HepG2 (cell line): ENCODE data around the gene FIZ1. TPM values are rescaled to one million over a fixed set of nuclear protein-coding genes. Genes with fewer than 3 reads are reported as not detected.

ENCODE experiments used
- AGO1 ChIP-seq: fragments of 200-400 bp; formaldehyde crosslinking; IDR thresholded peaks from 2 replicates; pipeline ENCODE4 v1.6.1; 2017; ENCODE audit warnings: mild to moderate bottlenecking, low read depth, low read length, moderate library complexity; ENCODE audit not compliant: poor library complexity, severe bottlenecking
- ATF1 ChIP-seq: IDR thresholded peaks from 2 replicates; pipeline ENCODE4 v1.6.1; 2016; ENCODE audit warnings: mild to moderate bottlenecking, control low read depth
- CAMTA2 ChIP-seq: sonication (generic); formaldehyde crosslinking; IDR thresholded peaks from 2 replicates; pipeline ENCODE4 v1.4.0; 2020; ENCODE audit warnings: mild to moderate bottlenecking, missing genetic modification reagents, borderline replicate concordance
- CBX2 ChIP-seq, 2 experiments: fragments of 200-600 bp in 1 of 2; sonication (generic); formaldehyde crosslinking in 1 of 2; IDR thresholded peaks; 2 replicates each; pipeline versions ENCODE4 v1.7.0 to v1.8.1; 2018 to 2022; ENCODE audit warnings: low read depth in 2 of 2, low read length in 1 of 2, mild to moderate bottlenecking in 1 of 2, missing genetic modification reagents in 1 of 2
- EEA1 ChIP-seq: sonication (generic); formaldehyde crosslinking; IDR thresholded peaks from 2 replicates; pipeline ENCODE4 v1.5.1; 2020; ENCODE audit warnings: mild to moderate bottlenecking, missing genetic modification reagents, borderline replicate concordance
- EHMT2 ChIP-seq: fragments of 200-600 bp; sonication (generic); IDR thresholded peaks from 2 replicates; pipeline ENCODE4 v1.7.0; 2017; ENCODE audit warnings: antibody characterized with exemption, low read depth, low read length, borderline replicate concordance
- KDM1A ChIP-seq: IDR thresholded peaks from 2 replicates; pipeline ENCODE4 v1.6.1; 2016; ENCODE audit warnings: missing compliant biosample characterization
- NFYB ChIP-seq: sonication (generic); formaldehyde crosslinking; IDR thresholded peaks from 2 replicates; pipeline ENCODE4 v1.4.0; 2020; ENCODE audit warnings: missing genetic modification reagents
- RFX3 ChIP-seq: IDR thresholded peaks from 2 replicates; pipeline ENCODE4 v1.6.1; 2016; ENCODE audit warnings: missing biosample characterization, missing genetic modification reagents
- TBX3 ChIP-seq: fragments of 450-650 bp; IDR thresholded peaks from 2 replicates; pipeline ENCODE4 v1.6.1; 2017; ENCODE audit warnings: antibody characterized with exemption, mild to moderate bottlenecking, inconsistent platforms, borderline replicate concordance
- TCF12 ChIP-seq, 2 experiments: fragments of 450-650 bp in 1 of 2; sonication (generic) in 1 of 2; formaldehyde crosslinking in 1 of 2; IDR thresholded peaks; 2 replicates each; pipeline versions ENCODE4 v1.6.1 to v1.8.0; 2017 to 2022; ENCODE audit warnings: antibody characterized with exemption in 1 of 2, mild to moderate bottlenecking in 1 of 2, missing genetic modification reagents in 1 of 2, moderate library complexity in 1 of 2
- TCF7L2 ChIP-seq: IDR thresholded peaks from 2 replicates; pipeline ENCODE4 v1.6.1; 2011; ENCODE audit warnings: mild to moderate bottlenecking, low read depth, low read length, moderate library complexity
- TRIM24 ChIP-seq: sonication (generic); formaldehyde crosslinking; IDR thresholded peaks from 2 replicates; pipeline ENCODE4 v1.8.0; 2022; ENCODE audit warnings: mild to moderate bottlenecking, missing genetic modification reagents
- YEATS2 ChIP-seq: sonication (generic); formaldehyde crosslinking; IDR thresholded peaks from 2 replicates; pipeline ENCODE4 v1.4.0; 2020; ENCODE audit warnings: missing genetic modification reagents, borderline replicate concordance
- ZFP36 ChIP-seq: fragments of 150-350 bp; IDR thresholded peaks from 2 replicates; pipeline ENCODE4 v1.6.1; 2018; ENCODE audit warnings: borderline replicate concordance, low read length, low read depth; ENCODE audit not compliant: partially characterized antibody
- ZNF101 ChIP-seq: sonication (generic); formaldehyde crosslinking; IDR thresholded peaks from 2 replicates; pipeline ENCODE4 v1.4.0; 2020; ENCODE audit warnings: mild to moderate bottlenecking, low read depth, missing genetic modification reagents, borderline replicate concordance
- ZNF30 ChIP-seq: sonication (generic); formaldehyde crosslinking; IDR thresholded peaks from 2 replicates; pipeline ENCODE4 v1.5.0; 2020; ENCODE audit warnings: mild to moderate bottlenecking, missing genetic modification reagents
- ZNF33B ChIP-seq: sonication (generic); formaldehyde crosslinking; IDR thresholded peaks from 2 replicates; pipeline ENCODE4 v1.5.1; 2020; ENCODE audit warnings: mild to moderate bottlenecking, missing genetic modification reagents
- ZNF451 ChIP-seq: sonication (generic); formaldehyde crosslinking; IDR thresholded peaks from 2 replicates; pipeline ENCODE4 v1.5.0; 2020; ENCODE audit warnings: mild to moderate bottlenecking, missing genetic modification reagents
- ZNF546 ChIP-seq: sonication (generic); formaldehyde crosslinking; conservative IDR thresholded peaks from 2 replicates; pipeline ENCODE4 v1.8.1; 2023; ENCODE audit warnings: mild to moderate bottlenecking, missing genetic modification reagents
- ZNF672 ChIP-seq: sonication (generic); formaldehyde crosslinking; IDR thresholded peaks from 2 replicates; pipeline ENCODE4 v1.8.1; 2022; ENCODE audit warnings: missing genetic modification reagents
- ZNF746 ChIP-seq: sonication (generic); formaldehyde crosslinking; IDR thresholded peaks from 2 replicates; pipeline ENCODE4 v1.8.0; 2022; ENCODE audit warnings: mild to moderate bottlenecking, missing genetic modification reagents
- ZSCAN9 ChIP-seq: IDR thresholded peaks from 2 replicates; pipeline ENCODE4 v1.6.1; 2016; ENCODE audit warnings: borderline replicate concordance
- polyA plus RNA-seq, 8 experiments: library from polyadenylated mRNA; depleted of rRNA in 3 of 8; stranded (reverse) in 7 of 8; unstranded in 1 of 8; fragments of >200 nt; fragmentation: Illumina TruSeq in 4 of 8; extraction: Trizol in 4 of 8; gene quantifications; 2 replicates each; pipeline versions ENCODE4 v1.2.1 to v1.2.3, GENCODE V29; 2011 to 2016; ENCODE audit warnings: low read depth in 4 of 8, missing spikeins in 1 of 8, mixed read lengths in 1 of 8; ENCODE audit not compliant: insufficient read depth in 1 of 8
- total RNA-seq, 5 experiments: library from RNA; depleted of rRNA; stranded (reverse); fragments of >200 nt; fragmentation: Illumina TruSeq; extraction: Trizol; gene quantifications; 2 replicates each; pipeline ENCODE4 v1.2.3, GENCODE V29; 2016; ENCODE audit warnings: low read depth in 1 of 5
- TF ChIP-seq, protein P1 (sequence below): sonication (generic); formaldehyde crosslinking; IDR thresholded peaks from 2 replicates; pipeline ENCODE4 v1.4.0; 2020; ENCODE audit warnings: mild to moderate bottlenecking, missing genetic modification reagents
- TF ChIP-seq, protein P2 (sequence below): sonication (generic); formaldehyde crosslinking; IDR thresholded peaks from 2 replicates; pipeline ENCODE4 v1.4.0; 2020; ENCODE audit warnings: mild to moderate bottlenecking, low read depth, missing genetic modification reagents
- TF ChIP-seq, protein P3 (sequence below): IDR thresholded peaks from 2 replicates; pipeline ENCODE4 v1.6.1; 2016; ENCODE audit warnings: low read depth, control low read depth
- TF ChIP-seq, protein P4 (sequence below): sonication (generic); formaldehyde crosslinking; IDR thresholded peaks from 2 replicates; pipeline ENCODE4 v1.5.1; 2020; ENCODE audit warnings: missing genetic modification reagents, mild to moderate bottlenecking, borderline replicate concordance
- TF ChIP-seq, protein P5 (sequence below): sonication (generic); formaldehyde crosslinking; IDR thresholded peaks from 2 replicates; pipeline ENCODE4 v1.4.0; 2020; ENCODE audit warnings: mild to moderate bottlenecking, missing genetic modification reagents

The FIZ1 gene
- total and polyA plus RNA-seq, 2 of the 13 experiments (the other 11 are each of a cell fraction or from before 2014, with no cell fraction given) = 3.6 to 5.9 TPM

DNA sequence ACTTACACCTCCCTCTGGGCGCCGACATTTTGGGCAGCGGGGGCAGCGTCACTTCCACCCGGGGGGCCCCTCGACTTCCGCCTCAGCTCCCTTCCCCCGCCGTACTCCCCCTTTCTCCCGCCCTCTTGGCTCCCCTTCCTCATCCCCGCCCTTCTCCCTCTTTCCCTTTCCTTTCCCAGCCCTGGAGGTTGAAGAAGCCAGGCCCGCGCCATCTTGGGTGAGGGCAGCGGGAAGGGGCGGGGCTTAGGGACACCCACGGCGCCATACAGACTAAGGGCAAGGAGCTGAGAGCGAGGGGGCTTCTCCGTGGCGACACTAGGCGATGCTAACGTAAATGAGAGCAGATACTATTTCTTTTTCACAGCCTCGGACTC lies at the start of gene FIZ1 (continued):
- TF ChIP-seq, protein P1, sequence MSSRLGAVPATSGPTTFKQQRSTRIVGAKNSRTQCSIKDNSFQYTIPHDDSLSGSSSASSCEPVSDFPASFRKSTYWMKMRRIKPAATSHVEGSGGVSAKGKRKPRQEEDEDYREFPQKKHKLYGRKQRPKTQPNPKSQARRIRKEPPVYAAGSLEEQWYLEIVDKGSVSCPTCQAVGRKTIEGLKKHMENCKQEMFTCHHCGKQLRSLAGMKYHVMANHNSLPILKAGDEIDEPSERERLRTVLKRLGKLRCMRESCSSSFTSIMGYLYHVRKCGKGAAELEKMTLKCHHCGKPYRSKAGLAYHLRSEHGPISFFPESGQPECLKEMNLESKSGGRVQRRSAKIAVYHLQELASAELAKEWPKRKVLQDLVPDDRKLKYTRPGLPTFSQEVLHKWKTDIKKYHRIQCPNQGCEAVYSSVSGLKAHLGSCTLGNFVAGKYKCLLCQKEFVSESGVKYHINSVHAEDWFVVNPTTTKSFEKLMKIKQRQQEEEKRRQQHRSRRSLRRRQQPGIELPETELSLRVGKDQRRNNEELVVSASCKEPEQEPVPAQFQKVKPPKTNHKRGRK (CRISPR knock-in tag) = no peak
- TF ChIP-seq, protein P2, sequence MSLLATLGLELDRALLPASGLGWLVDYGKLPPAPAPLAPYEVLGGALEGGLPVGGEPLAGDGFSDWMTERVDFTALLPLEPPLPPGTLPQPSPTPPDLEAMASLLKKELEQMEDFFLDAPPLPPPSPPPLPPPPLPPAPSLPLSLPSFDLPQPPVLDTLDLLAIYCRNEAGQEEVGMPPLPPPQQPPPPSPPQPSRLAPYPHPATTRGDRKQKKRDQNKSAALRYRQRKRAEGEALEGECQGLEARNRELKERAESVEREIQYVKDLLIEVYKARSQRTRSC (CRISPR knock-in tag) = no peak
- TF ChIP-seq TCF12 (IDR thresholded peaks at IDR 0.05) = no peak
- TF ChIP-seq TCF12 (CRISPR knock-in tag; IDR thresholded peaks at IDR 0.05) = no peak
- TF ChIP-seq TRIM24 = no peak
- TF ChIP-seq ZNF33B (CRISPR knock-in tag) = no peak
- TF ChIP-seq, protein P3, sequence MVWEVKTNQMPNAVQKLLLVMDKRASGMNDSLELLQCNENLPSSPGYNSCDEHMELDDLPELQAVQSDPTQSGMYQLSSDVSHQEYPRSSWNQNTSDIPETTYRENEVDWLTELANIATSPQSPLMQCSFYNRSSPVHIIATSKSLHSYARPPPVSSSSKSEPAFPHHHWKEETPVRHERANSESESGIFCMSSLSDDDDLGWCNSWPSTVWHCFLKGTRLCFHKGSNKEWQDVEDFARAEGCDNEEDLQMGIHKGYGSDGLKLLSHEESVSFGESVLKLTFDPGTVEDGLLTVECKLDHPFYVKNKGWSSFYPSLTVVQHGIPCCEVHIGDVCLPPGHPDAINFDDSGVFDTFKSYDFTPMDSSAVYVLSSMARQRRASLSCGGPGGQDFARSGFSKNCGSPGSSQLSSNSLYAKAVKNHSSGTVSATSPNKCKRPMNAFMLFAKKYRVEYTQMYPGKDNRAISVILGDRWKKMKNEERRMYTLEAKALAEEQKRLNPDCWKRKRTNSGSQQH (CRISPR knock-in tag) = no peak; the same call in 1 of the 2 replicates
- TF ChIP-seq ZNF451 (CRISPR knock-in tag) = no peak
- TF ChIP-seq ZFP36 = no peak
- TF ChIP-seq EEA1 = no peak
- TF ChIP-seq TCF7L2 = no peak
- TF ChIP-seq ZNF746 (CRISPR knock-in tag) = peak; percentile 97
- TF ChIP-seq RFX3 (CRISPR knock-in tag) = no peak
- TF ChIP-seq ATF1 (CRISPR knock-in tag) = peak; percentile 86
- TF ChIP-seq, protein P4, sequence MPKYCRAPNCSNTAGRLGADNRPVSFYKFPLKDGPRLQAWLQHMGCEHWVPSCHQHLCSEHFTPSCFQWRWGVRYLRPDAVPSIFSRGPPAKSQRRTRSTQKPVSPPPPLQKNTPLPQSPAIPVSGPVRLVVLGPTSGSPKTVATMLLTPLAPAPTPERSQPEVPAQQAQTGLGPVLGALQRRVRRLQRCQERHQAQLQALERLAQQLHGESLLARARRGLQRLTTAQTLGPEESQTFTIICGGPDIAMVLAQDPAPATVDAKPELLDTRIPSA (CRISPR knock-in tag) = no peak
- TF ChIP-seq ZNF101 (CRISPR knock-in tag) = no peak
- no peak for TF ChIP-seq KDM1A (CRISPR knock-in tag)
- TF ChIP-seq EHMT2 = no peak
- no peak for TF ChIP-seq ZSCAN9 (CRISPR knock-in tag)
- TF ChIP-seq AGO1 = no peak
- peak; percentile 57; the same call in 1 of the 2 replicates for TF ChIP-seq TBX3
- TF ChIP-seq ZNF30 = no peak
- no peak; the same call in 1 of the 2 replicates for TF ChIP-seq NFYB
- TF ChIP-seq ZNF672 = no peak
- no peak for TF ChIP-seq CBX2 (IDR thresholded peaks at IDR 0.05; ENCODE audit: low read depth, low read length)
- TF ChIP-seq CBX2 (CRISPR knock-in tag; IDR thresholded peaks at IDR 0.05; ENCODE audit: low read depth) = no peak
- TF ChIP-seq, protein P5, sequence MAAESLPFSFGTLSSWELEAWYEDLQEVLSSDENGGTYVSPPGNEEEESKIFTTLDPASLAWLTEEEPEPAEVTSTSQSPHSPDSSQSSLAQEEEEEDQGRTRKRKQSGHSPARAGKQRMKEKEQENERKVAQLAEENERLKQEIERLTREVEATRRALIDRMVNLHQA = no peak
- TF ChIP-seq YEATS2 = no peak; the same call in none of the 2 replicates
- TF ChIP-seq CAMTA2 (CRISPR knock-in tag) = 0 out of 2 replicates have a peak, but pooled peaks have one; percentile 12
- no peak for TF ChIP-seq ZNF546 (CRISPR knock-in tag)
